Measurements from ENCODE around the gene VDR. TPM values are rescaled to one million over a fixed set of nuclear protein-coding genes. Genes with fewer than 3 reads are reported as not detected.
"Not testable (repeated sequence)": the region's sequence is repeated elsewhere in the genome, so short reads cannot be mapped to it uniquely, and the experiment has no call there.

The VDR gene
- polyA plus RNA-seq, 3 donors: 6.0 to 14.8 (median 12.8) TPM

- H3K4me3 Mint-ChIP-seq: peak overlapping the region in 1 of 2 donors; percentile 59
- peak overlapping the region; percentile 87 to 99 for H3K27ac ChIP-seq (ENCODE audit: low read depth in 1 of 2, low read length in 2 of 2)
- DNase-seq: peak in 1 of 3 donors; percentile 60
- H3K4me2 ChIP-seq (replicated peaks; ENCODE audit: extremely low read depth, low read length, poor library complexity, severe bottlenecking): peak overlapping the region; percentile 39
- H3K27me3 Mint-ChIP-seq (ENCODE audit: low read depth in 3 of 3): peaks cover 0 to 3% (median 0%) of the 10 kb centered on the region in 3 donors
- no peaks in the 10 kb centered on the region for H3K9me3 ChIP-seq (replicated peaks in 1 of 2; ENCODE audit: control insufficient read depth in 1 of 2, insufficient read depth in 1 of 2, low read length in 2 of 2)
- peaks cover 86 to 98% of the 10 kb centered on the region in 2 donors for H3K4me1 ChIP-seq (ENCODE audit: control insufficient read depth in 1 of 2, insufficient read depth in 2 of 2, low read length in 2 of 2)
- WGBS (ENCODE audit: insufficient coverage): 29% methylated on average over 1 of the region's 2 CpGs
- H3K27me3 ChIP-seq (ENCODE audit: control insufficient read depth in 2 of 2, insufficient read depth in 2 of 2, low read length in 2 of 2): no peaks in the 10 kb centered on the region
- peak overlapping the region in 1 of 3 experiments; percentile 21 for H3K4me3 ChIP-seq (replicated peaks in 1 of 3; ENCODE audit: low read depth in 2 of 3, low read length in 3 of 3)
- H3K36me3 ChIP-seq (replicated peaks in 1 of 2; ENCODE audit: control insufficient read depth in 1 of 2, insufficient read depth in 2 of 2, low read length in 2 of 2): peaks cover 2% of the 10 kb centered on the region in 2 donors
- peaks cover 11% of the 10 kb centered on the region for H4K20me1 ChIP-seq (ENCODE audit: insufficient read depth, low read length)
- peak overlapping the region; percentile 91 to 100 (median 94) for H3K27ac Mint-ChIP-seq
- intact Hi-C loops (cut with micrococcal nuclease): loop anchor here in 1 of 2 donors (10.0 kb wide), 1 partner anchor 94 kb away; the partner anchor contains the start of gene VDR
- H3K9me3 Mint-ChIP-seq: no peaks in the 10 kb centered on the region
- H3K4me1 Mint-ChIP-seq: peaks cover 90% of the 10 kb centered on the region
- no peak overlapping the region for H3K9ac ChIP-seq (ENCODE audit: insufficient read depth, low read length, poor library complexity, severe bottlenecking)
- H2AFZ ChIP-seq (ENCODE audit: insufficient read depth, low read depth, low read length, poor library complexity, severe bottlenecking): no peak overlapping the region
- peaks cover 98% of the 10 kb centered on the region for H3K79me2 ChIP-seq (ENCODE audit: insufficient read depth, low read length)
- no peak for TF ChIP-seq CTCF (IDR thresholded peaks at IDR 0.05)
- H3K36me3 Mint-ChIP-seq: peaks cover 18 to 24% of the 10 kb centered on the region in 2 donors
Measured at GRCh38 chr12:47811072-47811396, 93.8 kb downstream of the VDR start.

- peaks cover 11 to 16% of the 10 kb centered on the region in 2 donors for H3K36me3 ChIP-seq (replicated peaks in 1 of 2; ENCODE audit: control insufficient read depth in 1 of 2, insufficient read depth in 2 of 2, low read length in 2 of 2)
- WGBS (ENCODE audit: insufficient coverage): no CpG with 5 or more reads among the region's 9 CpGs
- Mint-ChIP-seq H3K36me3 (peaks cover 25 to 35% of the 10 kb centered on the region in 2 donors), H3K4me1 (peaks cover 90% of the 10 kb centered on the region), H3K27ac (peak overlapping the region; percentile 91 to 100 (median 94))
- H3K27ac ChIP-seq (ENCODE audit: low read depth in 1 of 2, low read length in 2 of 2): peak overlapping the region; percentile 87 to 99
- not testable (repeated sequence) for DNase-seq; H3K27me3 ChIP-seq (ENCODE audit: control insufficient read depth in 2 of 2, insufficient read depth in 2 of 2, low read length in 2 of 2); H3K4me3 ChIP-seq (replicated peaks in 1 of 3; ENCODE audit: low read depth in 2 of 3, low read length in 3 of 3); H3K4me2 ChIP-seq (replicated peaks; ENCODE audit: extremely low read depth, low read length, poor library complexity, severe bottlenecking); H3K4me3 Mint-ChIP-seq; H3K9me3 Mint-ChIP-seq; H3K27me3 Mint-ChIP-seq (ENCODE audit: low read depth in 3 of 3); H3K9me3 ChIP-seq (replicated peaks in 1 of 2; ENCODE audit: control insufficient read depth in 1 of 2, insufficient read depth in 1 of 2, low read length in 2 of 2); H3K9ac ChIP-seq (ENCODE audit: insufficient read depth, low read length, poor library complexity, severe bottlenecking); H2AFZ ChIP-seq (ENCODE audit: insufficient read depth, low read depth, low read length, poor library complexity, severe bottlenecking)
- H3K4me1 ChIP-seq (ENCODE audit: control insufficient read depth in 1 of 2, insufficient read depth in 2 of 2, low read length in 2 of 2): peaks cover 71 to 85% of the 10 kb centered on the region in 2 donors
- H3K79me2 ChIP-seq (ENCODE audit: insufficient read depth, low read length): peaks cover 98% of the 10 kb centered on the region
- H4K20me1 ChIP-seq (ENCODE audit: insufficient read depth, low read length): peaks cover 17% of the 10 kb centered on the region
- intact Hi-C loops (cut with micrococcal nuclease): loop anchor here in 1 of 2 donors (2.0 kb wide), 1 partner anchor 13 kb away; no protein-coding TSS in a partner anchor
- TF ChIP-seq CTCF (IDR thresholded peaks at IDR 0.05): peak; percentile 12
Measured at GRCh38 chr12:47809518-47809917, 95.3 kb downstream of the VDR start.
